GM21423 (cell line): Measurements from ENCODE around the gene SAP25.
"Not testable (repeated sequence)": the region's sequence is repeated elsewhere in the genome, so short reads cannot be mapped to it uniquely, and the experiment has no call there.

Experiments used
- ATAC-seq: cut with Tn5 transposase; IDR thresholded peaks from one replicate; pipeline ENCODE4 v1.9.1; 2021; ENCODE audit warnings: mild to moderate bottlenecking, moderate library complexity; ENCODE audit not compliant: unreplicated experiment

The SAP25 gene

GRCh38 chr7:100538654-100539435 is 34.9 kb downstream of the SAP25 start, which contains the start of gene AGFG2:
AGFG2 (plus strand) TSS chr7:100539203; CDS start chr7:100539347, 144 bp downstream.
- ATAC-seq = peak; percentile 96

GRCh38 chr7:100538348-100538653 is 35.4 kb downstream of the SAP25 start:
- no peak for ATAC-seq

- ATAC-seq = not testable (repeated sequence)
These were observed 37.0 kb downstream of the SAP25 start for GRCh38 chr7:100536695-100537094.

GRCh38 chr7:100535982-100536381 is 37.7 kb downstream of the SAP25 start:
- not testable (repeated sequence) for ATAC-seq

- ATAC-seq = no peak
These were observed 41.3 kb downstream of the SAP25 start for GRCh38 chr7:100532165-100533022.

- ATAC-seq = not testable (repeated sequence)
These were observed 45.4 kb downstream of the SAP25 start for GRCh38 chr7:100528108-100528866.

- ATAC-seq = not testable (repeated sequence)
These were observed 50.5 kb downstream of the SAP25 start for GRCh38 chr7:100523192-100523591.
